Neural cell (in vitro differentiated cells): Measurements from ENCODE around the gene ATG4D.

Source experiments
- CTCF ChIP-seq: fragments of 450-650 bp; IDR thresholded peaks from 2 replicates; pipeline ENCODE4 v1.5.1; 2014; ENCODE audit warnings: antibody characterized with exemption, mild to moderate bottlenecking, moderate library complexity; ENCODE audit not compliant: poor library complexity, severe bottlenecking
- EZH2 ChIP-seq: fragments of 200-600, 300-800 bp; shearing (Covaris generic), sonication (generic); IDR thresholded peaks from 2 replicates; pipeline ENCODE4 v1.6.1; 2014; ENCODE audit warnings: antibody characterized with exemption, low read length, borderline replicate concordance, mild to moderate bottlenecking; ENCODE audit not compliant: insufficient read depth, poor library complexity, severe bottlenecking
- RAD21 ChIP-seq: fragments of 450-650 bp; conservative IDR thresholded peaks from 2 replicates; pipeline ENCODE4 v1.6.1; 2014; ENCODE audit warnings: antibody characterized with exemption, mild to moderate bottlenecking, moderate library complexity
- SMC3 ChIP-seq: fragments of 450-650 bp; conservative IDR thresholded peaks from 2 replicates; pipeline ENCODE4 v1.6.1; 2014; ENCODE audit warnings: antibody characterized with exemption, mild to moderate bottlenecking, moderate library complexity; ENCODE audit not compliant: poor library complexity

- no peak for TF ChIP-seq CTCF
- no peak for TF ChIP-seq RAD21
- TF ChIP-seq EZH2 = no peak
- no peak for TF ChIP-seq SMC3
Observed at GRCh38 chr19:10517760-10518443, 25.8 kb upstream of the ATG4D start.
